ENCODE data around the gene GNAQ. TPM values are rescaled to one million over a fixed set of nuclear protein-coding genes. Genes with fewer than 3 reads are reported as not detected.
"Not testable (repeated sequence)": the region's sequence is repeated elsewhere in the genome, so short reads cannot be mapped to it uniquely, and the experiment has no call there.

Gene GNAQ
- total RNA-seq, 2 donors from 2014 or later, result 57.1 to 68.1 TPM

- Mint-ChIP-seq H3K27ac (no peak overlapping the region), H3K27me3 (no peaks in the 10 kb centered on the region), H3K36me3 (ENCODE audit: low read depth) (peaks cover 10% of the 10 kb centered on the region), H3K4me1 (peaks cover 28% of the 10 kb centered on the region), H3K4me3 (no peak overlapping the region)
- ATAC-seq, result no peak
- DNase-seq, result no peak
- no peaks in the 10 kb centered on the region for H3K9me3 ChIP-seq (ENCODE audit: control insufficient read depth, low read length, poor library complexity, severe bottlenecking)
These were observed 284.4 kb downstream of the GNAQ start for GRCh38 chr9:77747163-77747562.

DNA sequence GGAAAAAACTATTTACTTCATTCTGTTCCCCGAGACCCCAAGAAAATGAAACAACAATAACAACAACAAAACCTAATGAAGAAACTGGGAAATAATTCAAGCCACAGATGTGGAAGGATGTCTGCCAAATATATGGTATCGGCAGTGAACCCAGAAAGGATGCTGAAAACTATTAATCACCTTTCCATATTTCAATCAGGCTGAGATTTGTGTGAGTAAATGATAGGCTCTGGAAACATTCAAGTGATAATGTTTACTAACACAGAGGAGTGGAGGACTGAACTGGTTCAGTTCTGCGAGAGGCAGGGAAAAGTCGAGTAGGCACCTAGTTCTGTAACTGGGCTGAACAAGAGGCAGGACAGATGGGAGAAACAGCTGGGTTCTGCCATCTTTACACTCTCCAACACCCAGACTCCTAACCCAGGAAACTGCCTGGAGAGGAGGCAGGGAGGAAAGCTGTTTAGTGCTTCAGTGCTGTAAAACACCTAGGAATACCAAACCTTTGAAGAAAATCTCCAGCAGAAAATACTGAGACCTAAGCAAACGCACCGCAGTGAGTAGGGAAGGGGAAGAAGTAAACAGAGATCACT is 286.7 kb downstream of the GNAQ start:
- ATAC-seq, result no peak
- Mint-ChIP-seq H3K27me3 (no peaks in the 10 kb centered on the region), H3K27ac (no peak overlapping the region), H3K4me3 (no peak overlapping the region), H3K36me3 (ENCODE audit: low read depth) (peaks cover 10% of the 10 kb centered on the region), H3K4me1 (peaks cover 19% of the 10 kb centered on the region)
- DNase-seq, result no peak
- H3K9me3 ChIP-seq (ENCODE audit: control insufficient read depth, low read length, poor library complexity, severe bottlenecking), result no peaks in the 10 kb centered on the region

GRCh38 chr9:77743386-77743785 is 288.2 kb downstream of the GNAQ start:
- H3K27ac Mint-ChIP-seq, result no peak overlapping the region
- H3K36me3 Mint-ChIP-seq (ENCODE audit: low read depth), result peaks cover 10% of the 10 kb centered on the region
- H3K4me1 Mint-ChIP-seq, result peaks cover 19% of the 10 kb centered on the region
- no peaks in the 10 kb centered on the region for H3K9me3 ChIP-seq (ENCODE audit: control insufficient read depth, low read length, poor library complexity, severe bottlenecking)
- DNase-seq, result no peak
- ATAC-seq, result no peak
- H3K27me3 Mint-ChIP-seq, result no peaks in the 10 kb centered on the region
- no peak overlapping the region for H3K4me3 Mint-ChIP-seq

- ATAC-seq (no peak), DNase-seq (no peak)
- Mint-ChIP-seq H3K27ac (no peak overlapping the region), H3K36me3 (ENCODE audit: low read depth) (peaks cover 8% of the 10 kb centered on the region), H3K4me3 (no peak overlapping the region), H3K4me1 (peaks cover 20% of the 10 kb centered on the region), H3K27me3 (no peaks in the 10 kb centered on the region)
- no peaks in the 10 kb centered on the region for H3K9me3 ChIP-seq (ENCODE audit: control insufficient read depth, low read length, poor library complexity, severe bottlenecking)
These were observed 292.7 kb downstream of the GNAQ start for GRCh38 chr9:77738932-77739331.

- no peak overlapping the region for H3K27ac Mint-ChIP-seq
- no peak overlapping the region for H3K4me3 Mint-ChIP-seq
- ATAC-seq, result no peak
- DNase-seq, result no peak
- peaks cover 27% of the 10 kb centered on the region for H3K4me1 Mint-ChIP-seq
- H3K9me3 ChIP-seq (ENCODE audit: control insufficient read depth, low read length, poor library complexity, severe bottlenecking), result no peaks in the 10 kb centered on the region
- peaks cover 6% of the 10 kb centered on the region for H3K36me3 Mint-ChIP-seq (ENCODE audit: low read depth)
- H3K27me3 Mint-ChIP-seq, result no peaks in the 10 kb centered on the region
These were observed 296.1 kb downstream of the GNAQ start for GRCh38 chr9:77735494-77735893.

DNA sequence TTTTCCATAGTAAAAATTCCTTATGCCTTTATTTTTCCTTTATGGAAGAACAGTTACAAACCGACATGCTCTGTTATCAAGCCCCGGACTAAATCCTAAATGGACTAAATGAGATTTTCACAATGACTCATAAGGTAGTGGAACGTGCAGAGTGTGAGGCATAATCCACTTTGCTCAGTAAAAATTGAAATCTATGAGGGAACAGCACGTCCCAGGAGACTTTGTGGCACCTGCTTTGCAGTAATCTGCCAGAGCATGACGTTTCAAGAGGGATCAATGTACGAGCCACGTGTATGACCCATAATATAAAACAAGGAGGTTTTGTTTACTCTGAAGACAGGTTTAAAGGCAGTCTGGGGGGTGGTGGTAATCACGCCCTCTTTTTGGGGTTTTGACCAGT is 299.7 kb downstream of the GNAQ start:
- Mint-ChIP-seq H3K27ac (no peak overlapping the region), H3K4me1 (peaks cover 28% of the 10 kb centered on the region), H3K36me3 (ENCODE audit: low read depth) (peaks cover 13% of the 10 kb centered on the region), H3K27me3 (no peaks in the 10 kb centered on the region), H3K4me3 (no peak overlapping the region)
- no peak for DNase-seq
- H3K9me3 ChIP-seq (ENCODE audit: control insufficient read depth, low read length, poor library complexity, severe bottlenecking), result no peaks in the 10 kb centered on the region
- ATAC-seq, result no peak

- DNase-seq (no peak), ATAC-seq (no peak)
- no peaks in the 10 kb centered on the region for H3K9me3 ChIP-seq (ENCODE audit: control insufficient read depth, low read length, poor library complexity, severe bottlenecking)
- Mint-ChIP-seq H3K4me3 (no peak overlapping the region), H3K27me3 (no peaks in the 10 kb centered on the region), H3K36me3 (ENCODE audit: low read depth) (peaks cover 17% of the 10 kb centered on the region), H3K4me1 (peaks cover 31% of the 10 kb centered on the region), H3K27ac (no peak overlapping the region)
These were observed 300.5 kb downstream of the GNAQ start for GRCh38 chr9:77731008-77731698.

DNA sequence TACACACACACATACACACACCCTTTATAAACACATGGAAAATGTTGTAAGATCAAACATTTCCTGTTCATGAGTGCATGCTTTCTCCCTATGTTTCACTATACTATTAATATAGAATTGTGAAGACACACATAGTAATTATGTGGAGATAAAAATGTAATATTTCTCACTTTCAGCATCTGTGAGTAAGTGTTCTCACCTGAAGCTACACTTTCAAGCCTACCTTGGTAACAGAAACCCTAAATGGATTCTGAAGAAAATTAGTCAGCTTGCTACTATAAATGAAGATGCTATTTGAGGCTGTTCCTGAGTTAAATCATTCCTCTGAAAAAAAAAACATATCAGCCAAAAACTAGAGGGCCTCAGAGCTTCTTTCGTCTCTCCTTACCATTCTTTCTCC is 302.4 kb downstream of the GNAQ start:
- Mint-ChIP-seq H3K4me3 (no peak overlapping the region), H3K27me3 (no peaks in the 10 kb centered on the region), H3K27ac (no peak overlapping the region), H3K36me3 (ENCODE audit: low read depth) (peaks cover 21% of the 10 kb centered on the region), H3K4me1 (peaks cover 31% of the 10 kb centered on the region)
- DNase-seq (no peak), ATAC-seq (no peak)
- no peaks in the 10 kb centered on the region for H3K9me3 ChIP-seq (ENCODE audit: control insufficient read depth, low read length, poor library complexity, severe bottlenecking)

- Mint-ChIP-seq H3K27ac (no peak overlapping the region), H3K4me3 (peak overlapping the region; percentile 50), H3K4me1 (peaks cover 25% of the 10 kb centered on the region), H3K36me3 (ENCODE audit: low read depth) (peaks cover 20% of the 10 kb centered on the region), H3K27me3 (no peaks in the 10 kb centered on the region)
- DNase-seq, result no peak
- no peaks in the 10 kb centered on the region for H3K9me3 ChIP-seq (ENCODE audit: control insufficient read depth, low read length, poor library complexity, severe bottlenecking)
- ATAC-seq, result no peak
These were observed 304.8 kb downstream of the GNAQ start for GRCh38 chr9:77726814-77727213.

- no peaks in the 10 kb centered on the region for H3K27me3 Mint-ChIP-seq
- H3K4me1 Mint-ChIP-seq, result peaks cover 24% of the 10 kb centered on the region
- no peak overlapping the region for H3K27ac Mint-ChIP-seq
- H3K36me3 Mint-ChIP-seq (ENCODE audit: low read depth), result peaks cover 18% of the 10 kb centered on the region
- ATAC-seq (no peak), DNase-seq (no peak)
- peak overlapping the region; percentile 50 for H3K4me3 Mint-ChIP-seq
- H3K9me3 ChIP-seq (ENCODE audit: control insufficient read depth, low read length, poor library complexity, severe bottlenecking), result no peaks in the 10 kb centered on the region
These were observed 305.3 kb downstream of the GNAQ start for GRCh38 chr9:77726289-77726688.

DNA sequence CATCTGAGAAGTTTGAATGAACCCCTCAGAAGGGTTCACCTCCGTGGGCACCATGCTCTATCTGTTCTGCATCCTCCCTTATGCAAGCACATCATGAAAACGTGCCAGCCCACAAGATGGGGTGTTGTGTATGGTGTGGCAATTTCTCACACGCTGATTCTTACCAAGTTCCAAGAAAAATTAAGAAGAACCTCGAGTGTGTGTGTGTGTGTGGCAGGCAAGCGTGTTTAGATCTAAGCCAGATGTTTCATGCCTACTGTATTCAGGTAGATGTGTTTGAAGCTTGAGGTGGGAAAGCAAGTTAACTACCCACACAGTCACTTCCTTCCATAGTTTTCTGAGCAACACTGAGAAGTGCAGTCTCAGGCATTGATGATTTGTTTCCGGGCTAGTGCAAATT is 305.8 kb downstream of the GNAQ start:
- ATAC-seq (no peak), DNase-seq (no peak)
- Mint-ChIP-seq H3K4me1 (peaks cover 19% of the 10 kb centered on the region), H3K27ac (no peak overlapping the region), H3K36me3 (ENCODE audit: low read depth) (peaks cover 18% of the 10 kb centered on the region), H3K4me3 (no peak overlapping the region), H3K27me3 (no peaks in the 10 kb centered on the region)
- H3K9me3 ChIP-seq (ENCODE audit: control insufficient read depth, low read length, poor library complexity, severe bottlenecking), result no peaks in the 10 kb centered on the region

DNA sequence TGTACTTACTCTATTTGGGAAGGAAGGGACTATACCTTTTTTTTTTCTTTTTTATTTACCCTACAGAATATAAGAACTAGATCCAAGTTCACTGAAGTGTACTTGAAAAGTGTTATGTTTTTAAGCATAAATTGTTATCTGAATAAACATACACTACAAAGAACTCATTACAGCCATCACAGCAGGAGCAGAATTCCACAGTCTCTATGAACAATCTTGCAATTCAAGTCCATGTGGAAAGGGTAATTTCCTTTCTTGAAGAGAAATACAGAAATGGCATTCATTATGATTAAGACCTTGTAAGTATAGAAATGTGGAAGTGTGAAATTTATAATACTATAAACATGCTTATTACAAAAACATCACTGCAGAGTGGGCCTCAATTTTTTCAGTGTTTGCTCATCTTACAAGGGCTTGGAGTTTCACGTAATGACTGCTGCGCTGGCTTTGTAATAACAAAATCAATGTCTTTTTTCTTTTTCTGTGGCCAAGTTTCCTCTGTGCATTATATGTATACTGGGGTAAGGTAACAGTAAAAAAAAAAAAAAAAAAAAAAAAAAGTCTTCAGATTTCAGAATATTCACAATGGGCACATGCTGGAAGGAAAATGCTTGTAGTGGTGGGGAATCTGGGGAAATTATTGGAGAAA is 306.4 kb downstream of the GNAQ start:
- H3K27me3 Mint-ChIP-seq, result no peaks in the 10 kb centered on the region
- no peak overlapping the region for H3K27ac Mint-ChIP-seq
- no peak overlapping the region for H3K4me3 Mint-ChIP-seq
- no peaks in the 10 kb centered on the region for H3K9me3 ChIP-seq (ENCODE audit: control insufficient read depth, low read length, poor library complexity, severe bottlenecking)
- ATAC-seq, result no peak
- peaks cover 19% of the 10 kb centered on the region for H3K4me1 Mint-ChIP-seq
- no peak for DNase-seq
- H3K36me3 Mint-ChIP-seq (ENCODE audit: low read depth), result peaks cover 20% of the 10 kb centered on the region

DNA sequence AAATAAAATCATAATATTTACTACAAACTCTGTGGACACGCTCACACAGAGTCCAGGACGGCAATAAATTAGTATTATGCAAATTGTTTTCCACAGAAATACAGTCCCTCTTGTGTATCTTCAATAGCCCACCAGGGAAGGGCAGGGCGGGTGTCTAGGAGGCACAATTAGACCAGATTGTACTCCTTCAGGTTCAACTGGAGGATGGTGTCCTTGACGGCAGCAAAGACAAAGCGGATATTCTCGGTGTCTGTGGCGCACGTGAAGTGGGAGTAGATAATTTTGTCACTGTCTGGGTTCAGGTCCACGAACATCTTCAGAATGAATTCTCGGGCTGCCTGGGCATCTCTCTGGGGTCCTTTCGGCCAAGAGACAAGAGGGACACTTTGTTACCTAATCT is 310.5 kb downstream of the GNAQ start:
- ATAC-seq; H3K27me3 Mint-ChIP-seq; H3K4me1 Mint-ChIP-seq; H3K36me3 Mint-ChIP-seq (ENCODE audit: low read depth); H3K27ac Mint-ChIP-seq; H3K9me3 ChIP-seq (ENCODE audit: control insufficient read depth, low read length, poor library complexity, severe bottlenecking); H3K4me3 Mint-ChIP-seq; DNase-seq: not testable (repeated sequence)

DNA sequence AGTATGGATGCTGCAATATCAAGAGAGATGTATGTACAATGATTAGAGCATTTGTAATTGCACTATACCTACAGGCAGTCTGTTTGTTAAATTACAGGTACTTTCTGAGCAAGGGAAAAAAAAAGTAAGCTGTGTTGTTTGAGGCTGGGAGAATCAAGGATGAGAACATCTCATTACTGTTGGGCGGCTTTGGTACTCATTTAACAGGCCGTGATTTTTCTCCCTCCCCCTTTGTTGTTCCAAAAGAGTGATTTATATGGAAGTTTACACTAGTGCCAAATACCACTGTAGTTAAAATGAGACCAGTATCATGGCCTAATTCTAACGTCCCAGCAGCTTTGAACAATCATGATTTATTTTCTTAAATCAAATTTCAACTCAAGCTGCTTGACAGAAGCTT is 312.3 kb downstream of the GNAQ start:
- Mint-ChIP-seq H3K27ac (no peak overlapping the region), H3K27me3 (no peaks in the 10 kb centered on the region), H3K4me1 (no peaks in the 10 kb centered on the region), H3K36me3 (ENCODE audit: low read depth) (peaks cover 5% of the 10 kb centered on the region), H3K4me3 (no peak overlapping the region)
- H3K9me3 ChIP-seq (ENCODE audit: control insufficient read depth, low read length, poor library complexity, severe bottlenecking), result no peaks in the 10 kb centered on the region
- no peak for DNase-seq
- ATAC-seq, result no peak

All from T-helper 17 cell (primary cell).